NCI-H128 (cell line): Measurements from ENCODE around the gene MAL.
"Not testable (repeated sequence)": the region's sequence is repeated elsewhere in the genome, so short reads cannot be mapped to it uniquely, and the experiment has no call there.

ENCODE experiments used
- DNase-seq: peaks from one replicate; lab custom pipeline; 2025; ENCODE audit not compliant: unreplicated experiment; lab: John Stamatoyannopoulos, UW

MAL gene

GRCh38 chr2:95032341-95032740 is 6.8 kb downstream of the MAL start:
- DNase-seq = no peak

GRCh38 chr2:95032868-95033603 is 7.5 kb downstream of the MAL start:
- DNase-seq = no peak

- no peak for DNase-seq
Observed at GRCh38 chr2:95034221-95034620, 8.7 kb downstream of the MAL start.

- DNase-seq = no peak
Observed at GRCh38 chr2:95034818-95035217, 9.3 kb downstream of the MAL start.

GRCh38 chr2:95036596-95037383 is 11.3 kb downstream of the MAL start:
- DNase-seq = no peak

- no peak for DNase-seq
Observed at GRCh38 chr2:95037384-95037839, 11.9 kb downstream of the MAL start.

- not testable (repeated sequence) for DNase-seq
Observed at GRCh38 chr2:95037841-95038585, 12.5 kb downstream of the MAL start.

GRCh38 chr2:95038635-95039298 is 13.3 kb downstream of the MAL start:
- no peak for DNase-seq

GRCh38 chr2:95039363-95039762 is 13.9 kb downstream of the MAL start:
- no peak for DNase-seq

- no peak for DNase-seq
Observed at GRCh38 chr2:95039978-95040377, 14.5 kb downstream of the MAL start.

- DNase-seq = no peak
Observed at GRCh38 chr2:95040426-95040825, 14.9 kb downstream of the MAL start.

GRCh38 chr2:95041060-95041823 is 15.7 kb downstream of the MAL start:
- DNase-seq = no peak

GRCh38 chr2:95041824-95042442 is 16.4 kb downstream of the MAL start:
- DNase-seq = no peak

- DNase-seq = no peak
Observed at GRCh38 chr2:95042472-95043271, 17.2 kb downstream of the MAL start.

GRCh38 chr2:95043300-95044093 is 18.0 kb downstream of the MAL start:
- DNase-seq = no peak

GRCh38 chr2:95044601-95045000 is 19.1 kb downstream of the MAL start:
- no peak for DNase-seq

GRCh38 chr2:95046371-95047112 is 21.0 kb downstream of the MAL start:
- no peak for DNase-seq
